ENCODE data around the gene CD24. TPM values are rescaled to one million over a fixed set of nuclear protein-coding genes. Genes with fewer than 3 reads are reported as not detected.
A peak's percentile ranks its signal among the peaks of the same experiment; 100 is the strongest.
"Not testable (repeated sequence)": the region's sequence is repeated elsewhere in the genome, so short reads cannot be mapped to it uniquely, and the experiment has no call there.

Gene CD24
- total RNA-seq, 1 experiment from 2014 or later = 125 TPM

- BruUV-seq (replicated peaks) = no TSS peak
- no peaks in the 10 kb centered on the region for H3K9me3 ChIP-seq (ENCODE audit: low read length)
- H3K9ac ChIP-seq (ENCODE audit: low read length) = peak overlapping the region; percentile 80
- H3K79me2 ChIP-seq (ENCODE audit: low read length) = peaks cover 30% of the 10 kb centered on the region
- ChIA-PET CTCF (interaction anchor here (1.0 kb wide), 1 partner anchor 612 kb away, joined by 3 read pairs; the partner anchor contains the start of gene CRYBG1), POLR2A (ENCODE audit: unreplicated experiment) (interaction anchor here (0.7 to 1.0 kb wide), 2 partner anchors 82 to 87 kb away, joined by 3 read pairs; no protein-coding TSS in a partner anchor)
- DNase-seq = no peak
- H3F3A ChIP-seq (ENCODE audit: low read length, unreplicated experiment) = no peaks in the 10 kb centered on the region
- no peak for TF ChIP-seq EZH2 (IDR thresholded peaks at IDR 0.05; ENCODE audit: low read length, unreplicated experiment)
- no peak for TF ChIP-seq EZH2phosphoT487 (IDR thresholded peaks at IDR 0.05; ENCODE audit: borderline replicate concordance, low read length)
- intact Hi-C loops (cut with micrococcal nuclease) = loop anchor here (10.0 kb wide), 1 partner anchor 58 kb away; no protein-coding TSS in a partner anchor
- peak overlapping the region; percentile 83 for H3K4me2 ChIP-seq (ENCODE audit: low read length)
- no peaks in the 10 kb centered on the region for H3K9me2 ChIP-seq (replicated peaks; ENCODE audit: low read length)
- H3K4me1 ChIP-seq (ENCODE audit: insufficient read depth, low read length) = peaks cover 17% of the 10 kb centered on the region
- no peaks in the 10 kb centered on the region for H3K36me3 ChIP-seq (ENCODE audit: low read depth, low read length)
- H3K27ac ChIP-seq (ENCODE audit: low read length) = no peak overlapping the region
- peak; percentile 4; the same call in 1 of the 2 replicates for ATAC-seq
- peak overlapping the region; percentile 96 for H3K4me3 ChIP-seq (ENCODE audit: low read length)
- H4K20me1 ChIP-seq (ENCODE audit: low read length) = peaks cover 23% of the 10 kb centered on the region
- H3K27me3 ChIP-seq (ENCODE audit: low read length) = no peaks in the 10 kb centered on the region
- H2AFZ ChIP-seq (ENCODE audit: low read length) = peak overlapping the region; percentile 38; the same call in 1 of the 2 replicates
Observed at GRCh38 chr6:106973018-106973835, 1.3 kb downstream of the CD24 start.

- POLR2A ChIA-PET (ENCODE audit: unreplicated experiment) = no interaction called here
- Histone ChIP-seq H3K4me3 (ENCODE audit: low read length) (peak overlapping the region; percentile 96), H3K27ac (ENCODE audit: low read length) (no peak overlapping the region), H3K27me3 (ENCODE audit: low read length) (no peaks in the 10 kb centered on the region), H3K4me1 (ENCODE audit: insufficient read depth, low read length) (peaks cover 17% of the 10 kb centered on the region), H3K36me3 (ENCODE audit: low read depth, low read length) (no peaks in the 10 kb centered on the region), H4K20me1 (ENCODE audit: low read length) (peaks cover 23% of the 10 kb centered on the region), H3K9me3 (ENCODE audit: low read length) (no peaks in the 10 kb centered on the region), H2AFZ (ENCODE audit: low read length) (no peak overlapping the region), H3K4me2 (ENCODE audit: low read length) (peak overlapping the region; percentile 83), H3K9me2 (replicated peaks; ENCODE audit: low read length) (no peaks in the 10 kb centered on the region), H3K79me2 (ENCODE audit: low read length) (peaks cover 30% of the 10 kb centered on the region), H3K9ac (ENCODE audit: low read length) (peak overlapping the region; percentile 80; the same call in 1 of the 2 replicates), H3F3A (ENCODE audit: low read length, unreplicated experiment) (no peaks in the 10 kb centered on the region)
- no peak for ATAC-seq
- intact Hi-C loops (cut with micrococcal nuclease) = loop anchor here (10.0 kb wide), 1 partner anchor 58 kb away; no protein-coding TSS in a partner anchor
- no peak for TF ChIP-seq EZH2 (IDR thresholded peaks at IDR 0.05; ENCODE audit: low read length, unreplicated experiment)
- no peak for TF ChIP-seq EZH2phosphoT487 (IDR thresholded peaks at IDR 0.05; ENCODE audit: borderline replicate concordance, low read length)
- no peak for TF ChIP-seq CTCF (conservative IDR thresholded peaks at IDR 0.05; ENCODE audit: low read depth, low read length)
- peak; percentile 19 for DNase-seq
- CTCF ChIA-PET = no interaction called here
- no TSS peak for BruUV-seq (replicated peaks)
Observed at GRCh38 chr6:106972500-106972899, 2.0 kb downstream of the CD24 start.

- H2AFZ ChIP-seq (ENCODE audit: low read length); H3K9ac ChIP-seq (ENCODE audit: low read length); CTCF ChIA-PET; POLR2A ChIA-PET (ENCODE audit: unreplicated experiment); BruUV-seq (replicated peaks); H3F3A ChIP-seq (ENCODE audit: low read length, unreplicated experiment); H3K36me3 ChIP-seq (ENCODE audit: low read depth, low read length); ATAC-seq; H3K9me2 ChIP-seq (replicated peaks; ENCODE audit: low read length); DNase-seq; H3K4me2 ChIP-seq (ENCODE audit: low read length); H3K4me3 ChIP-seq (ENCODE audit: low read length); H3K4me1 ChIP-seq (ENCODE audit: insufficient read depth, low read length); H3K27me3 ChIP-seq (ENCODE audit: low read length); H3K9me3 ChIP-seq (ENCODE audit: low read length); H3K27ac ChIP-seq (ENCODE audit: low read length): not testable (repeated sequence)
- intact Hi-C loops (cut with micrococcal nuclease) = loop anchor here (10.0 kb wide), 1 partner anchor 56 kb away; no protein-coding TSS in a partner anchor
- Histone ChIP-seq H3K79me2 (ENCODE audit: low read length) (peaks cover 30% of the 10 kb centered on the region), H4K20me1 (ENCODE audit: low read length) (peaks cover 23% of the 10 kb centered on the region)
Observed at GRCh38 chr6:106970769-106971168, 3.8 kb downstream of the CD24 start.

All from PC-3 (cell line).